ENCODE results near the gene PTPRT. TPM values are rescaled to one million over a fixed set of nuclear protein-coding genes. Genes with fewer than 3 reads are reported as not detected.

The PTPRT gene
- total and polyA plus RNA-seq, 2 of the 4 experiments (the other 2 are of a cell fraction): not detected

DNA sequence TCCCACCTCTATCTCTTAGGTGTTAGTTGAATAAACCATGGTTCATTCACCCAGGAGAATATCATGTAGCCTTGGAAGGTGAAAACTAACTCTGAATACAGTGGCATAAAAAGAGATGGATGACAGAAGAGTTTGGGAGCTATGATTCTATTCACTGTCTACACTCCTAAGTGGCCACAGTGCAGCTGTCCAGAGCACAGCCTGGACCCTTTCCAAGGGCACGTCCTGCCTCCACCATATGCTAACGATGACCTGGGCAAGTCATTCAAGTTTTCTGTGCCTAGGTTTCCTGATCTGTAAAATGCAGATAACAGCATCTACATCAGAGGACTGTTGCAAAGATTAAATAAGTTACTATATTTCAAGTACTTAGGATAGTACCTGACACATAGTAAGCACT lies 314.1 kb downstream of the PTPRT start:
- Histone ChIP-seq H3K23ac (ENCODE audit: low read depth, low read length) (no peak overlapping the region), H3K4me1 (ENCODE audit: control insufficient read depth, insufficient read depth, low read length) (no peaks in the 10 kb centered on the region), H3K9ac (ENCODE audit: low read depth, low read length) (no peak overlapping the region), H3K18ac (ENCODE audit: low read depth, low read length) (no peak overlapping the region), H2BK20ac (ENCODE audit: low read depth, low read length) (no peak overlapping the region), H2BK5ac (ENCODE audit: low read depth, low read length, poor library complexity, severe bottlenecking) (no peak overlapping the region), H3K4me3 (ENCODE audit: insufficient read depth, low read depth, low read length) (no peak overlapping the region), H3K27me3 (ENCODE audit: control insufficient read depth, insufficient read depth, low read length) (no peaks in the 10 kb centered on the region), H2BK120ac (ENCODE audit: low read depth, low read length) (no peak overlapping the region), H3K56ac (ENCODE audit: extremely low read depth, insufficient read depth, low read length) (no peak overlapping the region), H2AK5ac (ENCODE audit: low read depth, low read length) (no peak overlapping the region), H2BK15ac (ENCODE audit: low read depth, low read length) (no peak overlapping the region), H2AK9ac (replicated peaks; ENCODE audit: low read depth, low read length, poor library complexity) (no peak overlapping the region), H4K8ac (ENCODE audit: low read depth in 2 of 2, low read length in 2 of 2) (no peak overlapping the region), H3K9me3 (ENCODE audit: control insufficient read depth, insufficient read depth, low read length) (peaks cover 26% of the 10 kb centered on the region), H3K27ac (ENCODE audit: insufficient read depth, low read length) (no peak overlapping the region), H4K20me1 (ENCODE audit: insufficient read depth, low read length) (no peaks in the 10 kb centered on the region), H4K5ac (ENCODE audit: low read depth, low read length) (no peak overlapping the region), H3K4me2 (ENCODE audit: low read depth, low read length) (no peak overlapping the region), H3K14ac (replicated peaks; ENCODE audit: low read depth, low read length) (no peak overlapping the region), H3K4ac (ENCODE audit: low read depth, low read length) (no peak overlapping the region), H3K9me1 (ENCODE audit: insufficient read depth, low read length) (no peaks in the 10 kb centered on the region), H3K36me3 (ENCODE audit: control insufficient read depth, insufficient read depth, low read length) (no peaks in the 10 kb centered on the region), H3K79me1 (ENCODE audit: low read depth in 1 of 2, low read length in 2 of 2) (no peaks in the 10 kb centered on the region), H4K91ac (ENCODE audit: insufficient read depth, low read depth, low read length) (no peak overlapping the region), H2AFZ (replicated peaks; ENCODE audit: low read length, poor library complexity) (no peak overlapping the region)
- ChIA-PET POLR2A (ENCODE audit: unreplicated experiment) (no interaction called here), CTCF (no interaction called here)
- intact Hi-C loops (cut with micrococcal nuclease): no loop called here
- in situ Hi-C loops (cut with MboI; ENCODE audit: low sequenced_read_pairs): no loop called here
- no CpG with 5 or more reads among the region's 2 CpGs for WGBS, 2 experiments (ENCODE audit: extremely low coverage in 2 of 2, insufficient read length in 1 of 2)
- no peak for ATAC-seq (ENCODE audit: low read depth)
- DNase-seq: no peak
- BruUV-seq (replicated peaks): no TSS peak
- TF ChIP-seq, protein P1, sequence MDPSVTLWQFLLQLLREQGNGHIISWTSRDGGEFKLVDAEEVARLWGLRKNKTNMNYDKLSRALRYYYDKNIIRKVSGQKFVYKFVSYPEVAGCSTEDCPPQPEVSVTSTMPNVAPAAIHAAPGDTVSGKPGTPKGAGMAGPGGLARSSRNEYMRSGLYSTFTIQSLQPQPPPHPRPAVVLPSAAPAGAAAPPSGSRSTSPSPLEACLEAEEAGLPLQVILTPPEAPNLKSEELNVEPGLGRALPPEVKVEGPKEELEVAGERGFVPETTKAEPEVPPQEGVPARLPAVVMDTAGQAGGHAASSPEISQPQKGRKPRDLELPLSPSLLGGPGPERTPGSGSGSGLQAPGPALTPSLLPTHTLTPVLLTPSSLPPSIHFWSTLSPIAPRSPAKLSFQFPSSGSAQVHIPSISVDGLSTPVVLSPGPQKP (IDR thresholded peaks at IDR 0.05; ENCODE audit: borderline replicate concordance, low read depth, low read length): no peak
- TF ChIP-seq RAD21 (IDR thresholded peaks at IDR 0.05; ENCODE audit: low read length) (no peak), SMC3 (IDR thresholded peaks at IDR 0.05; ENCODE audit: low read depth, low read length) (no peak), CHD1 (IDR thresholded peaks at IDR 0.05; ENCODE audit: low read depth, low read length) (no peak), RCOR1 (IDR thresholded peaks at IDR 0.05; ENCODE audit: insufficient replicate concordance, low read length) (no peak), MAFK (IDR thresholded peaks at IDR 0.05; ENCODE audit: low read depth, low read length) (no peak), MXI1 (IDR thresholded peaks at IDR 0.05; ENCODE audit: borderline replicate concordance, low read depth, low read length) (no peak), RFX5 (IDR thresholded peaks at IDR 0.05; ENCODE audit: low read depth, low read length) (no peak), NFE2L2 (IDR thresholded peaks at IDR 0.05; ENCODE audit: low read depth, low read length) (no peak), CEBPB (IDR thresholded peaks at IDR 0.05; ENCODE audit: low read depth, low read length) (no peak), MAZ (IDR thresholded peaks at IDR 0.05; ENCODE audit: borderline replicate concordance, low read depth, low read length) (no peak), CTCF (conservative IDR thresholded peaks at IDR 0.05; ENCODE audit: low read depth, low read length) (no peak), POLR2A (IDR thresholded peaks at IDR 0.05; ENCODE audit: low read depth, low read length) (no peak), BHLHE40 (IDR thresholded peaks at IDR 0.05; ENCODE audit: low read depth, low read length) (no peak)
- dilution Hi-C loops (cut with HindIII; ENCODE audit: low sequenced_read_pairs, unreplicated experiment): no loop called here

Data from IMR-90 (cell line).